ENCODE results near the gene PFKP.

The PFKP gene

GRCh38 chr10:3030765-3031164 lies 36.6 kb upstream of the PFKP start:
- no peaks in the 10 kb centered on the region for H3K79me2 ChIP-seq (ENCODE audit: control insufficient read depth, low read length)
- no peaks in the 10 kb centered on the region for H4K20me1 ChIP-seq (ENCODE audit: control insufficient read depth, insufficient read depth, low read depth, low read length)
- H3K9me3 ChIP-seq (ENCODE audit: control insufficient read depth, insufficient read depth, low read length), result no peaks in the 10 kb centered on the region
- H3K4me3 ChIP-seq (ENCODE audit: low read length), result no peak overlapping the region
- no peaks in the 10 kb centered on the region for H3F3A ChIP-seq (ENCODE audit: control insufficient read depth, insufficient read depth)
- H3K4me1 ChIP-seq (ENCODE audit: control insufficient read depth, low read length), result no peaks in the 10 kb centered on the region
- H3K27me3 ChIP-seq (ENCODE audit: control insufficient read depth, low read length), result no peaks in the 10 kb centered on the region
- H3K36me3 ChIP-seq (ENCODE audit: control insufficient read depth, low read length), result no peaks in the 10 kb centered on the region
- no peaks in the 10 kb centered on the region for H3K9me2 ChIP-seq (replicated peaks; ENCODE audit: control insufficient read depth, low read length)
- no peak overlapping the region for H3K4me2 ChIP-seq (ENCODE audit: low read length)
- H3K27ac ChIP-seq (ENCODE audit: low read depth, low read length), result no peak overlapping the region
- TF ChIP-seq, protein P1, sequence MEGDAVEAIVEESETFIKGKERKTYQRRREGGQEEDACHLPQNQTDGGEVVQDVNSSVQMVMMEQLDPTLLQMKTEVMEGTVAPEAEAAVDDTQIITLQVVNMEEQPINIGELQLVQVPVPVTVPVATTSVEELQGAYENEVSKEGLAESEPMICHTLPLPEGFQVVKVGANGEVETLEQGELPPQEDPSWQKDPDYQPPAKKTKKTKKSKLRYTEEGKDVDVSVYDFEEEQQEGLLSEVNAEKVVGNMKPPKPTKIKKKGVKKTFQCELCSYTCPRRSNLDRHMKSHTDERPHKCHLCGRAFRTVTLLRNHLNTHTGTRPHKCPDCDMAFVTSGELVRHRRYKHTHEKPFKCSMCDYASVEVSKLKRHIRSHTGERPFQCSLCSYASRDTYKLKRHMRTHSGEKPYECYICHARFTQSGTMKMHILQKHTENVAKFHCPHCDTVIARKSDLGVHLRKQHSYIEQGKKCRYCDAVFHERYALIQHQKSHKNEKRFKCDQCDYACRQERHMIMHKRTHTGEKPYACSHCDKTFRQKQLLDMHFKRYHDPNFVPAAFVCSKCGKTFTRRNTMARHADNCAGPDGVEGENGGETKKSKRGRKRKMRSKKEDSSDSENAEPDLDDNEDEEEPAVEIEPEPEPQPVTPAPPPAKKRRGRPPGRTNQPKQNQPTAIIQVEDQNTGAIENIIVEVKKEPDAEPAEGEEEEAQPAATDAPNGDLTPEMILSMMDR (IDR thresholded peaks at IDR 0.05; ENCODE audit: low read depth, low read length, poor library complexity, severe bottlenecking), result no peak
- TF ChIP-seq EZH2phosphoT487 (IDR thresholded peaks at IDR 0.05; ENCODE audit: borderline replicate concordance, low read length), result no peak

DNA sequence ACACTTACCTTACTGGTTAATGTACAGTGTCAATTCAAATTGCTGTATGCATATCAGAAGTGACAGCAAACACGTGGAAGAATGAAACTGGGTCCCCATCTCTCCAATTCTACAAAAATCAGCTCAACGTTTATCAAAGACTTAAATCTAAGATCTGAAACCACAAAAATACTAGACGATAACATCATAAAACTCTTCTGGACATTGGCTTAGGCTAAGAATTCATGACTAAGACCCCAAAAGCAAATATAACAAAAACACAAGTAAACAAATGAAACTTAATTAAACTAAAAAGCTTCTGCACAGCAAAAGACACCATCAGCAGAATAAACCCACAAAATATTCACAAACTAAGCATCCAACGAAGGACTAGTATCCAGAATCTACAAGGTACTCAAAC lies 35.9 kb upstream of the PFKP start:
- H3K9me3 ChIP-seq (ENCODE audit: control insufficient read depth, insufficient read depth, low read length), result no peaks in the 10 kb centered on the region
- H3K4me1 ChIP-seq (ENCODE audit: control insufficient read depth, low read length), result no peaks in the 10 kb centered on the region
- no peaks in the 10 kb centered on the region for H3F3A ChIP-seq (ENCODE audit: control insufficient read depth, insufficient read depth)
- no peaks in the 10 kb centered on the region; the same call in 1 of the 2 replicates for H3K27me3 ChIP-seq (ENCODE audit: control insufficient read depth, low read length)
- no peak overlapping the region for H3K4me3 ChIP-seq (ENCODE audit: low read length)
- H3K27ac ChIP-seq (ENCODE audit: low read depth, low read length), result no peak overlapping the region
- no peak overlapping the region for H3K4me2 ChIP-seq (ENCODE audit: low read length)
- no peak for TF ChIP-seq EZH2phosphoT487 (IDR thresholded peaks at IDR 0.05; ENCODE audit: borderline replicate concordance, low read length)
- TF ChIP-seq, protein P1 (IDR thresholded peaks at IDR 0.05; ENCODE audit: low read depth, low read length, poor library complexity, severe bottlenecking), result no peak
- H3K79me2 ChIP-seq (ENCODE audit: control insufficient read depth, low read length), result no peaks in the 10 kb centered on the region
- no peaks in the 10 kb centered on the region for H3K36me3 ChIP-seq (ENCODE audit: control insufficient read depth, low read length)
- H4K20me1 ChIP-seq (ENCODE audit: control insufficient read depth, insufficient read depth, low read depth, low read length), result no peaks in the 10 kb centered on the region
- H3K9me2 ChIP-seq (replicated peaks; ENCODE audit: control insufficient read depth, low read length), result no peaks in the 10 kb centered on the region

DNA sequence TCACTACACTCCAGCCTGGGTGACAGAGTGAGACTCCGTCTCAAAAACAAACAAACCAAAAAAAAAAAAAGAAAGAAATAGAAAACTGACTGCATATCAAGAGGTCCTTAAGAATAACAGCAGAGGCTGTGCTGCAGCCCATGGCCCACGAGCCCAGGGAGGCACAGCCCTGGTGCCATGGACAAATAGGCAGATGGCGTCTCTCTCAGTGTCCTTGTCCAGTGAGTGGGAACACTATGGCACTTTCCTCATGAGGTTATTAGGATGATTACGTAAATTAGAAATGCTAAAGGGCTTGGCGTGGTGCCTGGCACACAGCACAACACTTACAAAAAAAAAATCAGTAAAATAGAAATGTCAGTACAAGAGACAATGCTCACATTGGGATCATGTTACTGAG lies 33.4 kb upstream of the PFKP start:
- Histone ChIP-seq H3K4me2 (ENCODE audit: low read length) (no peak overlapping the region), H3K79me2 (ENCODE audit: control insufficient read depth, low read length) (no peaks in the 10 kb centered on the region), H3K9me2 (replicated peaks; ENCODE audit: control insufficient read depth, low read length) (no peaks in the 10 kb centered on the region), H3K27me3 (ENCODE audit: control insufficient read depth, low read length) (no peaks in the 10 kb centered on the region; the same call in 1 of the 2 replicates), H3K4me3 (ENCODE audit: low read length) (no peak overlapping the region), H3F3A (ENCODE audit: control insufficient read depth, insufficient read depth) (no peaks in the 10 kb centered on the region), H3K36me3 (ENCODE audit: control insufficient read depth, low read length) (no peaks in the 10 kb centered on the region), H3K27ac (ENCODE audit: low read depth, low read length) (no peak overlapping the region), H4K20me1 (ENCODE audit: control insufficient read depth, insufficient read depth, low read depth, low read length) (no peaks in the 10 kb centered on the region), H3K9me3 (ENCODE audit: control insufficient read depth, insufficient read depth, low read length) (no peaks in the 10 kb centered on the region), H3K4me1 (ENCODE audit: control insufficient read depth, low read length) (no peaks in the 10 kb centered on the region)
- TF ChIP-seq, protein P1 (IDR thresholded peaks at IDR 0.05; ENCODE audit: low read depth, low read length, poor library complexity, severe bottlenecking), result no peak
- TF ChIP-seq EZH2phosphoT487 (IDR thresholded peaks at IDR 0.05; ENCODE audit: borderline replicate concordance, low read length), result no peak

All from DOHH2 (cell line).